PC-3 (cell line): ENCODE measurements around the gene ARHGAP6. TPM values are rescaled to one million over a fixed set of nuclear protein-coding genes. Genes with fewer than 3 reads are reported as not detected.

Experiments
- ATAC-seq: fragments of 200-7000 bp; cut with Tn5 transposase; 2 replicates; pipeline ENCODE4 v1.9.1; 2020; ENCODE audit warnings: mild to moderate bottlenecking, moderate library complexity
- BruUV-seq: library from RNA; stranded (reverse); fragments of 400-500 nt; replicated peaks from 2 replicates; lab custom pipeline; 2021; lab: Mats Ljungman, UMichigan
- CTCF ChIA-PET: fragments of 300-600 bp; sonication (Branson Sonifier 250); formaldehyde crosslinking; loops from one replicate; lab custom pipeline; 2022; ENCODE audit warnings: antibody characterized with exemption; lab: Charles Lee
- POLR2A ChIA-PET: fragments of 300-600 bp; sonication (Branson Sonifier 250); formaldehyde crosslinking; loops from one replicate; lab custom pipeline; 2022; ENCODE audit warnings: antibody characterized with exemption; ENCODE audit not compliant: unreplicated experiment; lab: Charles Lee
- DNase-seq: peaks from one replicate; pipeline ENCODE4 v3.0.0-alpha.2; 2015
- H2AFZ ChIP-seq: fragments of 300-600 bp; sonication (generic); 2 replicates; pipeline ENCODE4 v1.6.0; 2016; ENCODE audit warnings: antibody characterized with exemption, low read length
- H3F3A ChIP-seq: fragments of 300-600 bp; sonication (generic); one replicate; pipeline ENCODE4 v1.6.0; 2017; ENCODE audit warnings: antibody characterized with exemption, low read length, control low read depth, mild to moderate bottlenecking; ENCODE audit not compliant: unreplicated experiment
- H3K27ac ChIP-seq: fragments of 300-600 bp; sonication (generic); 2 replicates; pipeline ENCODE4 v1.5.1; 2016; ENCODE audit warnings: mild to moderate bottlenecking, low read length
- H3K27me3 ChIP-seq: fragments of 300-600 bp; sonication (generic); 2 replicates; pipeline ENCODE4 v1.6.1; 2016; ENCODE audit warnings: low read length, mixed read lengths
- H3K36me3 ChIP-seq: fragments of 300-600 bp; sonication (generic); 2 replicates; pipeline ENCODE4 v1.6.1; 2016; ENCODE audit warnings: low read depth, mixed run types, low read length, mixed read lengths
- H3K4me1 ChIP-seq: fragments of 300-600 bp; sonication (generic); 2 replicates; pipeline ENCODE4 v1.5.1; 2016; ENCODE audit warnings: low read length; ENCODE audit not compliant: insufficient read depth
- H3K4me2 ChIP-seq: fragments of 300-600 bp; sonication (generic); 2 replicates; pipeline ENCODE4 v1.6.0; 2016; ENCODE audit warnings: low read length
- H3K4me3 ChIP-seq: fragments of 300-600 bp; sonication (generic); 2 replicates; pipeline ENCODE4 v1.5.1; 2016; ENCODE audit warnings: mild to moderate bottlenecking, low read length, mixed read lengths
- H3K79me2 ChIP-seq: fragments of 300-600 bp; sonication (generic); 2 replicates; pipeline ENCODE4 v1.6.1; 2017; ENCODE audit warnings: low read length, mixed read lengths
- H3K9ac ChIP-seq: fragments of 300-600 bp; sonication (generic); 2 replicates; pipeline ENCODE4 v1.6.0; 2016; ENCODE audit warnings: mild to moderate bottlenecking, low read length
- H3K9me2 ChIP-seq: fragments of 300-600 bp; sonication (generic); replicated peaks from 2 replicates; pipeline ENCODE4 v1.6.1; 2016; ENCODE audit warnings: mixed run types, low read length, mixed read lengths
- H3K9me3 ChIP-seq: fragments of 300-600 bp; sonication (generic); 2 replicates; pipeline ENCODE4 v1.6.1; 2016; ENCODE audit warnings: low read length, mixed read lengths
- H4K20me1 ChIP-seq: fragments of 300-600 bp; sonication (generic); 2 replicates; pipeline ENCODE4 v1.6.1; 2016; ENCODE audit warnings: low read length, mixed read lengths
- EZH2 ChIP-seq: fragments of 300-600 bp; sonication (generic); IDR thresholded peaks from one replicate; pipeline ENCODE4 v1.6.1; 2017; ENCODE audit warnings: antibody characterized with exemption, mild to moderate bottlenecking, low read length; ENCODE audit not compliant: unreplicated experiment
- EZH2phosphoT487 ChIP-seq: fragments of 300-600 bp; sonication (generic); IDR thresholded peaks from 2 replicates; pipeline ENCODE4 v1.6.1; 2018; ENCODE audit warnings: mild to moderate bottlenecking, antibody characterized with exemption, low read length, borderline replicate concordance
- intact Hi-C: fragments of 100-400 bp; cut with micrococcal nuclease; formaldehyde crosslinking; loops from 2 replicates; pipeline ENCODE4 v1.9.0; 2023
- total RNA-seq: library from RNA; depleted of rRNA; stranded (reverse); fragments of >200 nt; gene quantifications from 2 replicates; pipeline ENCODE4 v1.2.3, GENCODE V29; 2014
- TF ChIP-seq, protein P1 (sequence below): fragments of 300-600 bp; sonication (generic); conservative IDR thresholded peaks from 2 replicates; pipeline ENCODE4 v1.5.1; 2017; ENCODE audit warnings: antibody characterized with exemption, low read depth, mild to moderate bottlenecking, low read length

Gene ARHGAP6
- total RNA-seq, 1 experiment from 2014 or later = 2.8 TPM

DNA sequence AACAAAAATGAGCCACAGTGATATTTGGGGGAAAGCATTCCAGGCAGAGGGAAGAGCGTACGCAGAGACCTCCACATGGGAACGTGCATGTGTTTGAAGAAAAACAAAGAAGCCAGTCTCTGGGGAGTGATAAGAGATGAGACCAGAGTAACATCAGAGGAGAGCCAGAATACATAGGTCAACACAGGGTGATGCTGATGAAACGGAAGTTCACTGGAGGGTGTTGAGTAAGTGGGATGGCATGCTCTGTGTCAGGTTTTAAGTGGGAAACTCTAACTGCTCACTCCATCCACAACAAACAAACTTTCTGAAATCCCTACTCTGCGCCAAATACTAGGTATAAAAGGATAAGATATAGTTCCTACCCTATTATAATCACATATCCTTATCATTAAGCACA, 110.0 kb downstream of the ARHGAP6 start:
- intact Hi-C loops = loop anchor here (10.0 kb wide), 1 partner anchor 89 kb away; no protein-coding TSS in a partner anchor
- Histone ChIP-seq H3F3A (no peaks in the 10 kb centered on the region), H3K36me3 (no peaks in the 10 kb centered on the region), H3K9ac (no peak overlapping the region), H3K27me3 (no peaks in the 10 kb centered on the region), H3K9me2 (no peaks in the 10 kb centered on the region), H2AFZ (no peak overlapping the region), H4K20me1 (no peaks in the 10 kb centered on the region), H3K9me3 (no peaks in the 10 kb centered on the region), H3K79me2 (no peaks in the 10 kb centered on the region), H3K4me3 (no peak overlapping the region), H3K4me1 (peaks cover 25% of the 10 kb centered on the region), H3K27ac (no peak overlapping the region), H3K4me2 (no peak overlapping the region)
- DNase-seq (peak; percentile 26), ATAC-seq (no peak; the same call in 1 of the 2 replicates)
- ChIA-PET POLR2A (no interaction called here), CTCF (no interaction called here)
- TF ChIP-seq EZH2 (no peak), EZH2phosphoT487 (no peak)
- BruUV-seq = no TSS peak

DNA sequence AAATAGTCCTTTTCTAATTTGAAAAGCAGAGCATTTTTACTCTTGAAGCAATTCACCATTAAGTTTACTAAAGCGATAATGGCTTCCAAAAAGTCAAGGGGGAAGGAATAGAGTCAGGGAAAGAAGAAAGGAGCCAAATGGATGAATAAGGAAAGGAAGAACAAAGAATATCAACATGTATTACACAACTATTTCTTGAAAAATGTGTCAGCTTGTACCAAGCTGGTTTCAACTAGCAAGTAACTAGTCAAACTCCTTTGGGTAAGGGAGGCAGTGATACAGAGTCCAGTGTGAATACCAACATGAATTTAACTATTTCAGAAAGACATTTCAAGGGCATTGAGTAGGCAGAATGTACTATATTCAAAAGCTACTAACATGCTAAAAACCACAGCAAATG, 112.1 kb downstream of the ARHGAP6 start:
- CTCF ChIA-PET = no interaction called here
- POLR2A ChIA-PET = no interaction called here

DNA sequence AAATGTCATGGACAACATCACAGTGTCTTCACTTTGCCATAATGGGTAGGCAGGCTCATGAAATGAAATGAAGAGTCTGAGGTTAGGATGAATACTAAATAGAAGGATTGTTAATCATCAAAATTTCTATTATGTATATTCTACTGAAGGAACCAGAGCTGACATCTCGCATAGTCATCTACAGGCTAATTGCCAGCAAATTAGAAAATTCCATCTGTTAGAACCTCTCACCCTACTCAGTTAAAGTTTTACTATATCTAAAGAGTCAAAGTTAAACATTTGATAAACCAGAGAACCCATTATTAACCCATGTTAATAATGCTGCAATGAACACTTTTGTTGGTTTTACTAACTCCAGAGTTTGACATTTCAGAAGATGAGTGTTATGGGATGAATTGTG, 114.6 kb downstream of the ARHGAP6 start:
- ChIA-PET CTCF (no interaction called here), POLR2A (no interaction called here)
- intact Hi-C loops = loop anchor here (10.0 kb wide), 1 partner anchor 94 kb away; no protein-coding TSS in a partner anchor

More for the DNA sequence above, 112.1 kb downstream of the ARHGAP6 start:
- Histone ChIP-seq H2AFZ (no peak overlapping the region), H3K27ac (no peak overlapping the region), H4K20me1 (no peaks in the 10 kb centered on the region), H3K4me2 (no peak overlapping the region), H3K4me3 (no peak overlapping the region), H3K9me3 (no peaks in the 10 kb centered on the region), H3K9ac (no peak overlapping the region), H3K9me2 (no peaks in the 10 kb centered on the region), H3K27me3 (no peaks in the 10 kb centered on the region), H3K36me3 (no peaks in the 10 kb centered on the region), H3K79me2 (no peaks in the 10 kb centered on the region), H3F3A (no peaks in the 10 kb centered on the region), H3K4me1 (peaks cover 20% of the 10 kb centered on the region)
- ATAC-seq = no peak
- intact Hi-C loops = loop anchor here (10.0 kb wide), 1 partner anchor 91 kb away; no protein-coding TSS in a partner anchor
- DNase-seq = no peak
- BruUV-seq = no TSS peak
- TF ChIP-seq EZH2 (no peak), EZH2phosphoT487 (no peak)
- TF ChIP-seq, protein P1, sequence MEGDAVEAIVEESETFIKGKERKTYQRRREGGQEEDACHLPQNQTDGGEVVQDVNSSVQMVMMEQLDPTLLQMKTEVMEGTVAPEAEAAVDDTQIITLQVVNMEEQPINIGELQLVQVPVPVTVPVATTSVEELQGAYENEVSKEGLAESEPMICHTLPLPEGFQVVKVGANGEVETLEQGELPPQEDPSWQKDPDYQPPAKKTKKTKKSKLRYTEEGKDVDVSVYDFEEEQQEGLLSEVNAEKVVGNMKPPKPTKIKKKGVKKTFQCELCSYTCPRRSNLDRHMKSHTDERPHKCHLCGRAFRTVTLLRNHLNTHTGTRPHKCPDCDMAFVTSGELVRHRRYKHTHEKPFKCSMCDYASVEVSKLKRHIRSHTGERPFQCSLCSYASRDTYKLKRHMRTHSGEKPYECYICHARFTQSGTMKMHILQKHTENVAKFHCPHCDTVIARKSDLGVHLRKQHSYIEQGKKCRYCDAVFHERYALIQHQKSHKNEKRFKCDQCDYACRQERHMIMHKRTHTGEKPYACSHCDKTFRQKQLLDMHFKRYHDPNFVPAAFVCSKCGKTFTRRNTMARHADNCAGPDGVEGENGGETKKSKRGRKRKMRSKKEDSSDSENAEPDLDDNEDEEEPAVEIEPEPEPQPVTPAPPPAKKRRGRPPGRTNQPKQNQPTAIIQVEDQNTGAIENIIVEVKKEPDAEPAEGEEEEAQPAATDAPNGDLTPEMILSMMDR = no peak

More for the DNA sequence above, 114.6 kb downstream of the ARHGAP6 start:
- H4K20me1 ChIP-seq = no peaks in the 10 kb centered on the region
- H3K4me1 ChIP-seq = peaks cover 4% of the 10 kb centered on the region
- H3K36me3 ChIP-seq = no peaks in the 10 kb centered on the region
- no peaks in the 10 kb centered on the region for H3F3A ChIP-seq
- TF ChIP-seq, protein P1 = no peak
- TF ChIP-seq EZH2 (no peak), EZH2phosphoT487 (no peak)
- H3K4me2 ChIP-seq = no peak overlapping the region
- BruUV-seq = no TSS peak
- ATAC-seq (no peak), DNase-seq (no peak)
- H3K9ac ChIP-seq = no peak overlapping the region
- no peak overlapping the region for H3K27ac ChIP-seq
- H3K9me2 ChIP-seq = no peaks in the 10 kb centered on the region
- no peak overlapping the region for H2AFZ ChIP-seq
- no peaks in the 10 kb centered on the region for H3K79me2 ChIP-seq
- no peak overlapping the region for H3K4me3 ChIP-seq
- no peaks in the 10 kb centered on the region for H3K27me3 ChIP-seq
- H3K9me3 ChIP-seq = no peaks in the 10 kb centered on the region
